CD4-positive, alpha-beta T cell treated with Interleukin-17A for 1 hour (primary cell): Measurements from ENCODE around the gene CCDC127.
"Not testable (repeated sequence)": the region's sequence is repeated elsewhere in the genome, so short reads cannot be mapped to it uniquely, and the experiment has no call there.

Source experiments
- DNase-seq: peaks from one replicate; pipeline ENCODE4 v3.0.0-alpha.2; 2020

The CCDC127 gene

DNA sequence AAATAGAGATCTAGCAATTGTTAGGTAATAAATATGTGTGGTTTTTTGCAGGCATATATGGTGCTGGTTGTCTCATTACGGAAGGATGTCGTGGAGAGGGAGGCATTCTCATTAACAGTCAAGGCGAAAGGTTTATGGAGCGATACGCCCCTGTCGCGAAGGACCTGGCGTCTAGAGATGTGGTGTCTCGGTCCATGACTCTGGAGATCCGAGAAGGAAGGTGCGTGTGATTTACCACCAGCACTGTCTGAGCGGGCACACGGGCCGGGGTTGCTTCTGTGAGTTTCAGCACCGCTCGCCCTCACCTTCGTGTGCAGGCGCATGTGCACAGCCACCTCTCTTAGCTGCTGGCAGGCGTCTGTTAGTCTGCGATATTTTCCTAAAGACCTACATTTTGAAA, 15.5 kb upstream of the CCDC127 start:
- DNase-seq = not testable (repeated sequence)

DNA sequence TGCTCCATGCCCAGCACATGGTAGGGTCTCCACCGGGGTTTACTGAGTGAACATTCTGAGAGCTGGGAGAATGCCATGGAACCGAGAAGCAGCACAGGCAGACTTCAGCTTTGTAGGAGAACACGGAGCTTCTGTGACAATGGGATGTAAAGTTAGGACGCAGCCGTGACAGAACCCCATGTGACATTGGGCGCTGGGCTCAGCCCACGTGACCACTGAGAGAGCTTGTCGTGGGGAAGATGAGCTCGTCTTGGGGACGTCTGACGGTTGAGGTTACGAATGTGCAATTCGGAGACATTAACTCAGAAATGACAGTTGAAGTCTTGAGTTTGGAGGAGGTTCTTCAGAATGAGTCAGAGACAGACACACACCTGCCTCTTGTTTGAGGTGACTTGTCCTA, 13.7 kb upstream of the CCDC127 start:
- DNase-seq = no peak

DNA sequence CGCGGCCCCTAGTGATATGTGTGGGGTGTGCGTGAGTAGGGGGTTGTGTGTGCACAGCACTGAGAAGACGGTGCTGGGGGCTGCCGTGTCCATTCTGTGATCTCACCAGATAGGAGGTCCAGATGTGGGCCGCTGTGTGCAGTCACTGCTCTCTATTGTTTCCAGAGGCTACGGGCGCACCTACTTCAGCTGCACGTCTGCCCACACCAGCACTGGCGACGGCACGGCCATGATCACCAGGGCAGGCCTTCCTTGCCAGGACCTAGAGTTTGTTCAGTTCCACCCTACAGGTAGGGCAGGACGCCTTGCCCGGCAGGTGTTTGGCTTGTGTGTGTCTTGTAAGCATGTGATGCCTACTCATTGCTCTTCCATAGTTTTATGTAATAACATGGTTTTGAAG, 12.8 kb upstream of the CCDC127 start:
- no peak for DNase-seq

- no peak for DNase-seq
Measured at GRCh38 chr5:228886-229285, 10.9 kb upstream of the CCDC127 start.

DNA sequence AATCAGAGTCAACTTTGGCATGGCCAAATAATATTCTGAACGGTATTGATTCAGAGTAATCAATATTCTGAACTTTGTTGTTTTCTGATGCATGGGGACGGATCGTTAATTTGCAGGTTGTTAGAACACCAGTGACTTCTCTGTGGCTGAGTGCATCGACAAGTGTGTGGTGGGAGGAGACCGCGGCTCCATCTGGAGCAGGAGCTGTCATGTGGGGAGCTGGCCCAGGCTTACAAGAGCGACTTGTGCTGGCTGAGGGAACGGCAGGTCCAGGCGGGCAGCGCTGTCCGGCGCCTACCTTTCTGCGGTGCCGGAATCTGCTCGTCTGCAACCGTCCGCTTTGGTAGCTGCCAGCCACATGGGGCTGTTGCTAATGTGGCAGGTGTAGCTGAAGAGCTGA, 9.4 kb upstream of the CCDC127 start:
- not testable (repeated sequence) for DNase-seq

DNA sequence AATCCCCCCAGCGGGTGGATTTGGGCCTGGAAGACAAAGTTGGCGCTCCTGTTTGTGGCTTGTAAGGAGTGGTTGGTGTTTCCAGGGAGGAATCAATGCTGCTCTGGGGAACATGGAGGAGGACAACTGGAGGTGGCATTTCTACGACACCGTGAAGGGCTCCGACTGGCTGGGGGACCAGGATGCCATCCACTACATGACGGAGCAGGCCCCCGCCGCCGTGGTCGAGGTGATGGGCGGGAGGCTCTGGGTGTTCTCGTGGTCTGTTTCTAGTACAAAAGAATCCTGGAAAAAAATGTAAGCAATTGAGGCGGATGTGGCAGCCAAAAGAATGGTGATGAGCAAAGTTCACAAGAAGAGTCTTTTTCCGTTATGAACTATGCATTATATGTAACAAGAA, 7.4 kb upstream of the CCDC127 start:
- no peak for DNase-seq

DNA sequence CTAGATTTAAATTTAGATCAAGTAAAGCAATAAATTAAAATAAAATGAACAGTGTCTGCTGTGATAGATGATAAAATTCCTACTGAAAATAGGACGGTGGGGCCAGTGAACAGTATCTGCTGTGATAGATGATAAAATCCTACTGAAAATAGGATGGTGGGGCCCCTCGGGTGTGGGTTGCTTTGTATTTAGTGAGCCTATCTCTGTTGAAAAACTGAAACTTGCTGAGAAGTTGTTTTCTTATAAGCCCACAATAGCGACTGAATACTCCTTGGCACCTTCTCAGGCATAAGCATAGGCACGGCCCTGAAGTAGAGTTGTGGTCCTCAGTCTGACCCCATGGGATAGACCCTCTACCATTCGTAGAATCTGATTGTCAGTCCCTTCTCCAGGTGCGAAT, 5.8 kb upstream of the CCDC127 start:
- DNase-seq = no peak

GRCh38 chr5:222951-223715, 5.2 kb upstream of the CCDC127 start:
- not testable (repeated sequence) for DNase-seq

GRCh38 chr5:219991-220390, 2.0 kb upstream of the CCDC127 start:
- peak; percentile 57 for DNase-seq

- peak; percentile 48 for DNase-seq
Measured at GRCh38 chr5:219460-219863, 1.5 kb upstream of the CCDC127 start.

DNA sequence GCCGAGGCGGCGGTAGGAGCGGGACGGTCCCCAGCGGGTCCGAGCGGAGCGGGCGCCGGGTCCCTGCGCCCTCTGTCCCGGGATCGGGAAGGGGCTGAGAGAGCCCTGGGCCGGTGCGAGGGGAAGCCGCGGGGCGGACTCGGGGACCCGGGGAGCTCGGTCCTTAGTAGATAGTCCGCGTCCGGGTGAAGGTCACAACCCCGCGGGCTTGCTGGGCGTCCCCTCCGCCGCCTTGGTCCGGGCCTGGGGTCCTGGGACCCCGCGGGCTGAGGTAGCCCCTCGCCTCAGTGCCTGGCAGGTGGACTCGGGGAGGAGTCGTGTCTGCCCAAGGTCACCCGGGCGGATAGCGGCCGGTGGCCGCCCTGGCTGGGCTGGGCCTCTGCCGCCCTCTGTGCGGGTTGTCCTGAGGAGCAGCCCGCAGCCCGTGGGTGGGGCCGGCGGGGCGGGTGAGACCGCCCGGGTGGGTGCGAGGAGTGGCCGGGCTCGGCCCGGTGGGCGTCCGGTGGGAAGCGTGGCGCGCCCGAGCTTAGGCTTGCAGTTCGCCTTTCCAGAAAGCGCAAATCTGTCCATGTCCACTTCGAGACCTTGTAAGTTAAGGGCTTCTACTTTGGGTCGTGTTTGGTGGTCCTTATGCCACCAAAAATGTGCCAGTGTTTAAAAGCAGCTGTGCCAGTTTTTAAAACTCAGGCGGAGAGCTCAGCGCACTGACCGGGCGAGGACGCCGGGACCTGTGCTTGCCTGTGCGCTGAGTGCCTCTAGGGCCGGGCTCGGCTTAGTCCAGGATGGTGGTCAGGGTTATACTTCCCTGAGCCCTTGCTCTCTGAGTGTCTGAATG, 721 bp upstream of the CCDC127 start:
- peak; percentile 23 for DNase-seq

DNA sequence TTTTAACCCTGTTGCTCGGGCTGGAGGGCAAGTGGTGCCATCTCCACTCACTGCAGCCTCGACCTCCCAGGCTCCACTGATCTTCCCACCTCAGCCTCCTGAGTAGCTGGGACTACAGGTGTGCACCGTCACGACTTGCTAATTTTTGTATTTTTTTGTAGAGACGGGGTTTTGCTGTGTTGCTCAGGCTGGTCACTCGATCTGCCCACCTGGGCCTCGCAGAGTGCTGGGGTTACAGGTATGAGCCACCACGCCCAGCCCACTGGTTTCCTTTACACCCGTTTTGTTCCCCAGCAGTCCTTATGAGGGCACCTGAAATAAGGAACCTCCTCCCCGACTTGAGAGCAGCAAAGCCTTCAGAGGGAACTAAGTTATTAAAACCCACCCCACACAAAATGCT, 1.9 kb downstream of the CCDC127 start:
- not testable (repeated sequence) for DNase-seq

- not testable (repeated sequence) for DNase-seq
Measured at GRCh38 chr5:215256-215655, 2.7 kb downstream of the CCDC127 start.

DNA sequence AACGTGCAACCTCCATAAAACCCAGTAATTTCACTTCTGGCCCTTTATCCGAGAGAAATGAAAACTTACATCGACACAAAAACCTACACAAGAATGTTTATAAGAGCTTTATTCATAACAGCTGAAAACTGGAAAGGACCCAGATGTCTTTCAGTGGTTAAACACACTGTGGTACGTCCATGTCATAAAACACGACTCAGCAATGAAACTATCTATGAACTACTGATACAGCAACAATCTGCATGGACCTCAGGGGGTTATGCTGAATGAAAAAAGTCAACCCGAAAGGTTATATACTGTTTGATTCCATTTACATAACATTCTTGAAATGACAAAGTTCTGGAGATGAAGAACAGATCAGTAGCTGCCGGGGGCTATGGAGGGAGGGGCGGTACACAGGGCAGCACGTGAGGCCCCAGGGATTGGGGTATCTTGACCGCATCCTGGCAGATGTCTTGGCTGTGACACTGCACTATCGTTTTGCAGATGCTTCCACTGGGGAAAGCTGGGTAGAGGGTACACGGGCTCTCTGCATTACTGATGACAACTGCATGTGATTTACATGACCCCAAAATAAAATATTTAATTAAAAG, 4.1 kb downstream of the CCDC127 start:
- DNase-seq = no peak

DNA sequence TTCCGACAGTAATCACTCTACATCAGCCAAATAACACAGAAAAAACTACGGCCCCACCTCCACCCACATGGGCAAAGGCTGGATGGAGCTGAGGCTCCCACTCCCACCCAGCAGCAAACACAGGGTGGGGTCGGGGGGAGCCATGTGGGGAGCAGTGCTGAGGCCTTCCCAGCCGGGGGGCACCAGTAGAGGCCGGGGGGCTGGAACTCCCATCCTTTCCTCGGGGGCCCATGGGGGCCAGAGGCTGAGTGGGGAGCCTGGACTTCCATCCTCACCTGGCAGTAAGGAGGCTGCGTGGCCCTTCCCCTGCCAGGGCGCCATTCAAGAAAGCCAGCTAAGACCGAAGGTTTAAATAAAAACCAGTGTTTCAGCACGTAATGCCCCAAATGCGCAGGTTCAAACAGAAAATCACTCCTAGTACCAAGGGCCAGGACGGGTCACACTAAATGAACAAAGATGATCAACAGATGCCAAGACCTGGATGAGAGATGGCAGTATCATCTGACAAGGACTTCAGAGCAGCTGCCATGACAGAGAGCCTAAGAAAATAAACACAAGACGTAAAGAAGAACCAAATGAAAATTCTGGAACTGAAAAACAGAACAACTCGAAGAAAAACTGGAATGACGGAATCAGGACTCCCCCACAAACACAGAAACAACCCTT, 9.4 kb downstream of the CCDC127 start:
- DNase-seq = no peak

GRCh38 chr5:207599-207998, 10.4 kb downstream of the CCDC127 start:
- no peak for DNase-seq

DNA sequence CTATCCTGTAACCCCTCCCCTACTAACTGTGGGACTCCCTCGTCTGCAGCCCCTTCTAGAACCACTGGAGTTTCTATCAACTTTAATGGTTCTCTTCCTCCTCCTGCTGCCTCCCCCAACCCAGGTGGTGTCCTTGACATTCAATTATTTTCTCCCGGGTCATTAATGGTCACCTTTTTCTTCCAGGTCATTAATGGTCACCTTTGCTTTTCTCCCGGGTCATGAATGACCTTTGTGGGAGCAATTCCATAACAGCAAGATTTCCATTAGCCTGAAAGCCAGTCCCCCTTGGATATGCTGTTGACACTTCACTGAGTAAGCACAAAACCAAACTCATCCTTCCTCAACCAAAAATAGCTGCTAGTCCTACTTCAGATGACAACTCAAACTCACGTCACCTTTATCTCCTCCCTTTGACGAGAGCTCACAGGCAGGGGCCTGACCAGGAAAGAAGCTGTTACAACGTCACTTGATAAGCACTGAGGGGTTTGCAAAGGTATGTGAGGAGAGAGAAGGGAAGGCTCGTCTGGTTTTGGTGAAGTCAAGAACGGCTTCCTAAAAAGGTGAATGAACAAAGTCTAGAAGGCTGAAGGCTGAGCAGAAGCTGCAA, 10.9 kb downstream of the CCDC127 start:
- DNase-seq = no peak

DNA sequence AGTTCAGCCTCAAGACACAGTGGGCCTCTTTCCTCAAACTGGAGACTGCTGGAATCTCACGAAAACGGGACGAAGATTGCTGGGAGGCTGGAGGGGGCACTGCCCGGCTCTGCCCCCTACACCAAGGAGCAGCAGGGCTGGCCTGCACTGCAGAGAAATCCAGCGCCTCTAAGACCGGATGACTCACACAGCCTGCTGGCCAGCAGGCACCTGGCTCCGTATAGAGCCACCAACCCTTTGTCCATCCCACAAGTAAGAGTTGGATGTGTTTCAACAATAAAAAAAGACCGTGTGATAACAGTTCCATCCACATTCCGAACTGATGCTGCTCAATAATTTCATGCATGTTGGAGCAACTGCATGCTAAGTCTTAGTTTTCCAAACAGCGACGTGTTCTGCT, 11.5 kb downstream of the CCDC127 start:
- DNase-seq = no peak

DNA sequence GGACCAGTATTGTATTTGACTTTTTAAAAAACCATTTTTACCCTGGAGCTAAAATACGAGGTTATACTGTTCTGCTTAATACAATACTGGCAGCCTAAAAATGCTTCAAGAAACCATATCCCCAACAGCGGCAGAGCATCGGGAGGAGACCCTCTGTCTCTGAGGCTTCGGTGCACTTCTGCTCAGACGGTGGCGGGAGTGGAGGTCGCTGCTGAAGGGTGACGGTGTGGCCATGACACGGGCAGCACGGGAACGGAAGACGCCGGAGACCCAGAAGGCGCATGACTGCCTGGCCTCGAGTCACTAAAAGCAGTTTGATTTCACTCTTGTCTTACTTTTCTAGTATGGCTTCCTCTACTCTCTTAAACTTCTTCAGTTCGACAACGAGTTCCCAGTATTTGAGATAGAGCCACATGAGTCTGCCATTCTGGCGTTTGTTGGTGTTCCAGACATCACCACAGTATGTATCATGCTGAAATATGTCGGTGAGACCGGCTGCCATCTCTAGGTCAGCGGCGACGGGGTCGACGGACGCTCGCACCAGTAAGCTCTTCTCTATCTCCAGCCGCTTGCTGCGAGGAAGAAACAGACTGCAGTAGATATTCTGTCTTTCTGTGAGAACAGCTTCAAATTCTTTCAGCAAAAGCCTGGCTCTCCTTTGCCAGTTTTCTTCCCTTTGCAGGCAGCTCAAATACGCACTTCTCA, 12.8 kb downstream of the CCDC127 start:
- no peak for DNase-seq

DNA sequence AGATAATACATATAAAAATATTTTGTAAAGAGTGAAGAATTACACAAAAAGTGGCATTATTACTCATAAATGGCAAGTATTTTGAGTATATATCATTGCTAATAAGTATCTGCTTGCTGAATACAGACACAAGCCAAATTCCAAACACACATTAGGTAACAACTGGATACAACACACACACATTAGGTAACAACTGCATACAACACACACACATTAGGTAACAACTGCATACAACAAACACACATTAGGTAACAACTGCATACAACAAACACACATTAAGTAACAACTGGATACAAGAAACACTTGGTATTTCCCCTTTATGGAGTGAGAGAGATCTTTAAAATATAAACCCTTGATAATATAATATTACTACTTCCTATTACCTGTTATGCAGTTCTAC, 13.5 kb downstream of the CCDC127 start:
- DNase-seq = no peak

DNA sequence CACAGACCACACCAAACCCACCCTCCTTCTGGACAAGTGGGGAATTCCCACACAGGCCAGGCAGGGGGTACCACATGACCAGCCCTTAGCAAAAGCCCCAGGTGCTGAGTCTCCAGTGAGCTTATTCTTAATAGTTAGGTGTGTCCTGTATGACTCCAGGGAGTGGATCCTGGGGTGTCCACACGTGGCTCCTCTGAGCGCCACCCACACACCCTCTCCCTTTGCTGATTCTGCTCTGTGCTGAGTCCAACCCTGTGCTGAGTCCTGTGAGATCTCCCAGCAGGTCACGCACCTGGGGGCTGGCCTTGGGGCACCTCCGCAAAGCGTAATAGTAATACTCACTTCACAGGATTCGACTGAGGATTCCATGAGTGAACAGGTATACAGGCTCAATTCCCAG, 14.0 kb downstream of the CCDC127 start:
- no peak for DNase-seq

DNA sequence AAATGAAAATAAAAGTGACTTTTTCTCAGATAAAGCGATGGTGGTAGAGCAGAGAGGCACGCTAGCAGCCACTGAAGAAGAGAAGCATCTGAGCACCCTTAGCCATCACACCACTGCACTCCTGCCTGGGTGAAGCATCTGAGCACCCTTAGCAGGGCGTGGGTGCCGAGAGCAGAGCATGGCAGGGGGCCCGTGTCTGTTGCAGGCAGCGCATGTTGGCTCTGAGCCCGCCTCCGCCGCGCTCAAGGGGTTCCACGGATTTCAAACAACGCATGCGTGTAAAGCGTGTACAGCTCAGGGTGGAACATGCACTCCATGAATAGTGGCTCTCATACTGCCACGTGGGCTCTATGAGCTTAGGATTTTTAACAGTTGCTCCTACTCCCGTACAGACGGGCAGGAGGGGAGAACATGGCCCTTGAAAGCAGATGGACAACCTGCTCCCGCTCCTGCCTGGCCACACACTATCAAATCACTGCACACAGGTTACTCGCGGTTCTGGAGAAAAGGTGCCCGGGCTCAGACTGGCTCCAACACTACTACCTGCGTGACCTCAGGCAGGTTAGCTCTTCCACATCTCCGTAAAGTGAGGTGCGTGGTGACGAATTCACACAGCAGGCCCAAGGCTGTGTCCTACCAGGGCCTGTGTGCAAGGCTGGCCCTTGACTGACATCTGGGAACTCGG, 14.6 kb downstream of the CCDC127 start:
- no peak for DNase-seq
